Measurements from ENCODE around the gene SYNE1. TPM values are rescaled to one million over a fixed set of nuclear protein-coding genes. Genes with fewer than 3 reads are reported as not detected.

SYNE1 gene
- polyA plus RNA-seq, 1 donor from 2014 or later, result 38.5 TPM

DNA sequence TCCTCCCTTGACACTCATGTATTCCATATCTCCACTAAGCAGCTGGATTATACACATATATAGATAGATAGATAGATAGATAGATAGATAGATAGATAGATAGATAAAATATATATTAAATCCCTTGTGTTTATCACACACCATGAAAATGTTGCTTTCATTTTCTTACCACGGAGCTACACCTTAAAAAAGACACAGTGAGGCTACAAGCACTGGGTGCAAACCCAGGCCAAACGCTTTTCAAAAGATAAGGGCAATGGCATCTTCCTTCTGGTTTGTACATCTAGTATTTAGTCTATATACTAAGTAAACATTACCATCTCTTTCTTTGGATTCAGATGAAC is 452.6 kb downstream of the SYNE1 start:
- no peak overlapping the region for H3K4me3 ChIP-seq (ENCODE audit: low read length)
- no peak overlapping the region for H2AFZ ChIP-seq (ENCODE audit: low read depth, low read length)
- H3K79me2 ChIP-seq (replicated peaks; ENCODE audit: insufficient read depth, low read length), result no peaks in the 10 kb centered on the region
- no peaks in the 10 kb centered on the region for H3K27me3 ChIP-seq (ENCODE audit: insufficient read depth, low read depth, low read length)
- H3K9me3 ChIP-seq (ENCODE audit: low read length), result no peaks in the 10 kb centered on the region
- no peak overlapping the region for H3K27ac ChIP-seq (ENCODE audit: low read length)
- H4K20me1 ChIP-seq (ENCODE audit: insufficient read depth), result no peaks in the 10 kb centered on the region
- H3F3A ChIP-seq (ENCODE audit: insufficient read depth, low read length, poor library complexity, severe bottlenecking), result no peaks in the 10 kb centered on the region
- no peaks in the 10 kb centered on the region for H3K9me2 ChIP-seq (ENCODE audit: insufficient read depth, low read length)
- TF ChIP-seq, protein P1, sequence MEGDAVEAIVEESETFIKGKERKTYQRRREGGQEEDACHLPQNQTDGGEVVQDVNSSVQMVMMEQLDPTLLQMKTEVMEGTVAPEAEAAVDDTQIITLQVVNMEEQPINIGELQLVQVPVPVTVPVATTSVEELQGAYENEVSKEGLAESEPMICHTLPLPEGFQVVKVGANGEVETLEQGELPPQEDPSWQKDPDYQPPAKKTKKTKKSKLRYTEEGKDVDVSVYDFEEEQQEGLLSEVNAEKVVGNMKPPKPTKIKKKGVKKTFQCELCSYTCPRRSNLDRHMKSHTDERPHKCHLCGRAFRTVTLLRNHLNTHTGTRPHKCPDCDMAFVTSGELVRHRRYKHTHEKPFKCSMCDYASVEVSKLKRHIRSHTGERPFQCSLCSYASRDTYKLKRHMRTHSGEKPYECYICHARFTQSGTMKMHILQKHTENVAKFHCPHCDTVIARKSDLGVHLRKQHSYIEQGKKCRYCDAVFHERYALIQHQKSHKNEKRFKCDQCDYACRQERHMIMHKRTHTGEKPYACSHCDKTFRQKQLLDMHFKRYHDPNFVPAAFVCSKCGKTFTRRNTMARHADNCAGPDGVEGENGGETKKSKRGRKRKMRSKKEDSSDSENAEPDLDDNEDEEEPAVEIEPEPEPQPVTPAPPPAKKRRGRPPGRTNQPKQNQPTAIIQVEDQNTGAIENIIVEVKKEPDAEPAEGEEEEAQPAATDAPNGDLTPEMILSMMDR (IDR thresholded peaks at IDR 0.05; ENCODE audit: poor library complexity, severe bottlenecking), result no peak
- TF ChIP-seq POLR2AphosphoS5 (IDR thresholded peaks at IDR 0.05), result no peak
- no peak for TF ChIP-seq SMC3 (conservative IDR thresholded peaks at IDR 0.05; ENCODE audit: poor library complexity)
- no peak for TF ChIP-seq RAD21 (conservative IDR thresholded peaks at IDR 0.05)
- no peak for TF ChIP-seq MXI1 (conservative IDR thresholded peaks at IDR 0.05; ENCODE audit: poor library complexity, severe bottlenecking)
- no peak for TF ChIP-seq EZH2 (IDR thresholded peaks at IDR 0.05; ENCODE audit: borderline replicate concordance, insufficient read depth, low read length, poor library complexity, severe bottlenecking)
- TF ChIP-seq TAF1 (IDR thresholded peaks at IDR 0.05; ENCODE audit: low read depth), result no peak
- no peak for TF ChIP-seq EP300 (conservative IDR thresholded peaks at IDR 0.05; ENCODE audit: poor library complexity, severe bottlenecking)
- TF ChIP-seq, protein P2, sequence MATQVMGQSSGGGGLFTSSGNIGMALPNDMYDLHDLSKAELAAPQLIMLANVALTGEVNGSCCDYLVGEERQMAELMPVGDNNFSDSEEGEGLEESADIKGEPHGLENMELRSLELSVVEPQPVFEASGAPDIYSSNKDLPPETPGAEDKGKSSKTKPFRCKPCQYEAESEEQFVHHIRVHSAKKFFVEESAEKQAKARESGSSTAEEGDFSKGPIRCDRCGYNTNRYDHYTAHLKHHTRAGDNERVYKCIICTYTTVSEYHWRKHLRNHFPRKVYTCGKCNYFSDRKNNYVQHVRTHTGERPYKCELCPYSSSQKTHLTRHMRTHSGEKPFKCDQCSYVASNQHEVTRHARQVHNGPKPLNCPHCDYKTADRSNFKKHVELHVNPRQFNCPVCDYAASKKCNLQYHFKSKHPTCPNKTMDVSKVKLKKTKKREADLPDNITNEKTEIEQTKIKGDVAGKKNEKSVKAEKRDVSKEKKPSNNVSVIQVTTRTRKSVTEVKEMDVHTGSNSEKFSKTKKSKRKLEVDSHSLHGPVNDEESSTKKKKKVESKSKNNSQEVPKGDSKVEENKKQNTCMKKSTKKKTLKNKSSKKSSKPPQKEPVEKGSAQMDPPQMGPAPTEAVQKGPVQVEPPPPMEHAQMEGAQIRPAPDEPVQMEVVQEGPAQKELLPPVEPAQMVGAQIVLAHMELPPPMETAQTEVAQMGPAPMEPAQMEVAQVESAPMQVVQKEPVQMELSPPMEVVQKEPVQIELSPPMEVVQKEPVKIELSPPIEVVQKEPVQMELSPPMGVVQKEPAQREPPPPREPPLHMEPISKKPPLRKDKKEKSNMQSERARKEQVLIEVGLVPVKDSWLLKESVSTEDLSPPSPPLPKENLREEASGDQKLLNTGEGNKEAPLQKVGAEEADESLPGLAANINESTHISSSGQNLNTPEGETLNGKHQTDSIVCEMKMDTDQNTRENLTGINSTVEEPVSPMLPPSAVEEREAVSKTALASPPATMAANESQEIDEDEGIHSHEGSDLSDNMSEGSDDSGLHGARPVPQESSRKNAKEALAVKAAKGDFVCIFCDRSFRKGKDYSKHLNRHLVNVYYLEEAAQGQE (IDR thresholded peaks at IDR 0.05; ENCODE audit: borderline replicate concordance), result no peak
- no peak overlapping the region for H3K4me2 ChIP-seq (ENCODE audit: low read length)
- H3K9ac ChIP-seq (ENCODE audit: low read length), result no peak overlapping the region
- no peaks in the 10 kb centered on the region for H3K36me3 ChIP-seq (ENCODE audit: insufficient read depth, low read length)

DNA sequence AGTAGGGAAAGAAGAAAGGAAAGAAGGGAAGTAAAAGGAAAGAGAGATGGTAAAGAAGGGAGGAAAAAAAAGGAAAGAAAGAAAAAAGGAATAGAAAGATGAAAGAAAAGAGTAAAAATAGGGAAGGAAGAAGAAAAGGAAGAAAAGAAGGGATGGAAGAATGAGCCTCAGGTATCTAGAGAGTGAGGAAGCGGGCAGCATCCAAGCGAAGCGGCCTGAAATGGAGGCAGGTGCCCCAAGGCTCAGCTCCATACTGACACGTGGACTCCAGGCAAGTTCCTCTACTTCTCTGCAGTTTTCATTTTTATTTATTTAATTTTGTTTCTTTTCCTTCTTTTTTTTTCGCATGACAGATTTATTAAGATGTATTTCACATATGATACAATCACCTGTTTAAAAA is 456.6 kb downstream of the SYNE1 start:
- no peaks in the 10 kb centered on the region for H3K27me3 ChIP-seq (ENCODE audit: insufficient read depth, low read depth, low read length)
- H3K9me2 ChIP-seq (ENCODE audit: insufficient read depth, low read length), result no peaks in the 10 kb centered on the region
- no peaks in the 10 kb centered on the region for H3K36me3 ChIP-seq (ENCODE audit: insufficient read depth, low read length)
- no peaks in the 10 kb centered on the region for H4K20me1 ChIP-seq (ENCODE audit: insufficient read depth)
- no peak overlapping the region for H3K4me3 ChIP-seq (ENCODE audit: low read length)
- H3K79me2 ChIP-seq (replicated peaks; ENCODE audit: insufficient read depth, low read length), result no peaks in the 10 kb centered on the region
- H3K27ac ChIP-seq (ENCODE audit: low read length), result no peak overlapping the region
- H3F3A ChIP-seq (ENCODE audit: insufficient read depth, low read length, poor library complexity, severe bottlenecking), result no peaks in the 10 kb centered on the region
- H3K4me2 ChIP-seq (ENCODE audit: low read length), result no peak overlapping the region
- no peak overlapping the region for H3K9ac ChIP-seq (ENCODE audit: low read length)
- H3K9me3 ChIP-seq (ENCODE audit: low read length), result no peaks in the 10 kb centered on the region
- TF ChIP-seq TAF1 (IDR thresholded peaks at IDR 0.05; ENCODE audit: low read depth), result no peak
- TF ChIP-seq, protein P2 (IDR thresholded peaks at IDR 0.05; ENCODE audit: borderline replicate concordance), result no peak
- TF ChIP-seq POLR2AphosphoS5 (IDR thresholded peaks at IDR 0.05), result no peak
- TF ChIP-seq EP300 (conservative IDR thresholded peaks at IDR 0.05; ENCODE audit: poor library complexity, severe bottlenecking), result no peak
- no peak for TF ChIP-seq MXI1 (conservative IDR thresholded peaks at IDR 0.05; ENCODE audit: poor library complexity, severe bottlenecking)
- no peak for TF ChIP-seq EZH2 (IDR thresholded peaks at IDR 0.05; ENCODE audit: borderline replicate concordance, insufficient read depth, low read length, poor library complexity, severe bottlenecking)
- no peak for TF ChIP-seq SMC3 (conservative IDR thresholded peaks at IDR 0.05; ENCODE audit: poor library complexity)
- no peak for TF ChIP-seq RAD21 (conservative IDR thresholded peaks at IDR 0.05)
- no peak overlapping the region for H2AFZ ChIP-seq (ENCODE audit: low read depth, low read length)
